ENCODE measurements around the gene AMDHD2.

Gene AMDHD2

DNA sequence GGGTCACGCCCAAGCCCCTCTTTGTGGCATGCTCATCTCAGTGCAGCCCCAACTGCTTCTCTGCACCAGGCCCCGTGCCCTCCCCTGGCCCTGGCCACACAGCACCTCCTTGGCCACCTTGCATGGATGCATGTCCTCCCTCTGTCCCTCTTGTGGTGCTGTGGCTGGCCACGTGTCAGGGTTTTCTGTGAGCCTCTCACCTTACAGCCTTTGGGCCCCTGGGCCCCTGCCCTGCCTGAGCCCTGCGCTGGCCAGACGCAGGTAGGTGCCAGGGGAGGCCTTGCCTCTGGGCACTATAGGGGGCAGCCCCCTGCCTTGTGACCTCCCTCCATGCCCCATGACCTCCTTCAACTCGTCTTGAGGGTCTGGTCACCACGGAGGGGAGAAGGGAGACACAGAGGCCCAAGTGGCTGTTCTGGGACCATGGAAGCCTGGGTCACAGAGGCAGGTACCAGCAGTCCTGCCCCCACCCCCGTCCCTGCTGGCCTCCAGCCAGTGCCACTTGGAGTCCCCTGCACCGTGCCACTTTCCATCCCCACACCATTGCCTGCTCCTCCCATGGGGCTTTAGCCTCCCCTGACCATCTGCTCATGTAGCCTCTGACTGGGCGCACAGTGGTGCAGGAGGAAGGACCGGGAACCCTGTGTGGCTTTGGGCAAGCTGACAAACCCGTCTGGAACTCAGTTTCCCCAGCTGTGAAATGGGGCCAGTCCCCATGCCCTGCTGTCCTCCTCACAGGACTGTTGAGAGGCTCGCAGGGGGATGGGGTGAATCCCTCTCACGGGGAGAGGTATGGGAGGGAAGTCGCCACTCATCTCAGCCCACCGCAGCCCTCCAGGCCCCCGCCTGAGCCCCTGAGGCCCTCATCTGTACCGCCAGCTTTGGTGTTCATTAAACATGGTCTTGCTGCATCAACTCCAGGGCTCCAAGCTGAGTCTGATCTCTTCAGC, 17.9 kb upstream of the AMDHD2 start:
- Histone ChIP-seq H3K27ac (ENCODE audit: low read depth, low read length) (no peak overlapping the region), H3K9ac (ENCODE audit: low read length) (no peak overlapping the region), H3K9me3 (ENCODE audit: low read length) (no peaks in the 10 kb centered on the region), H3K4me3 (ENCODE audit: low read depth in 1 of 2, low read length in 2 of 2) (peak overlapping the region in 1 of 2 donors; percentile 38), H3K4me1 (ENCODE audit: insufficient read depth, low read length) (peaks cover 17% of the 10 kb centered on the region), H3K36me3 (ENCODE audit: insufficient read depth, low read length) (peaks cover 10% of the 10 kb centered on the region), H3K27me3 (ENCODE audit: control insufficient read depth in 1 of 2, insufficient read depth in 2 of 2, low read length in 2 of 2) (no peaks in the 10 kb centered on the region)

DNA sequence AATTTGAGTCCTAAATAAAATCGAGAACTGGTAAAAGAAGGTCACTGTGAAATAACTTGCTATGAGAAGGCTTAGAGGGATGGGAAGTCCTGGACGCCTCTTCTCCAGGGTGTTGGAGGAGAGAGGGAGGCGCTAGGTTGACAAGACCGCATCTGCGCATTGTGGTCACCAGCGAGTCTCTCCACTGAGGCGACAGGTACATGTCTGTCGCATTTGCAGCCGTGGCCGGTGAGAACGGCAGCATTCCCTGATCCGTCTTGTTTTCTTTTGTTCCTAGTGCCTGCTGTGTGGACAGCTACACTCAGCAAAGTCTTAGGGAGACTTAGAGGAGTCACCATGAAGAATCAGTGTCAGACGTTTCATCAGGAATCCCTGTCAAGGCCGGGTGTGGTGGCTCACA, 14.5 kb upstream of the AMDHD2 start:
- H3K4me1 ChIP-seq (ENCODE audit: insufficient read depth, low read length), result peaks cover 17% of the 10 kb centered on the region
- H3K9me3 ChIP-seq (ENCODE audit: low read length), result no peaks in the 10 kb centered on the region
- H3K9ac ChIP-seq (ENCODE audit: low read length), result no peak overlapping the region
- no peaks in the 10 kb centered on the region for H3K36me3 ChIP-seq (ENCODE audit: insufficient read depth, low read length)
- no peak overlapping the region for H3K4me3 ChIP-seq (ENCODE audit: low read depth in 1 of 2, low read length in 2 of 2)
- H3K27me3 ChIP-seq (ENCODE audit: control insufficient read depth in 1 of 2, insufficient read depth in 2 of 2, low read length in 2 of 2), result no peaks in the 10 kb centered on the region
- no peak overlapping the region for H3K27ac ChIP-seq (ENCODE audit: low read depth, low read length)

DNA sequence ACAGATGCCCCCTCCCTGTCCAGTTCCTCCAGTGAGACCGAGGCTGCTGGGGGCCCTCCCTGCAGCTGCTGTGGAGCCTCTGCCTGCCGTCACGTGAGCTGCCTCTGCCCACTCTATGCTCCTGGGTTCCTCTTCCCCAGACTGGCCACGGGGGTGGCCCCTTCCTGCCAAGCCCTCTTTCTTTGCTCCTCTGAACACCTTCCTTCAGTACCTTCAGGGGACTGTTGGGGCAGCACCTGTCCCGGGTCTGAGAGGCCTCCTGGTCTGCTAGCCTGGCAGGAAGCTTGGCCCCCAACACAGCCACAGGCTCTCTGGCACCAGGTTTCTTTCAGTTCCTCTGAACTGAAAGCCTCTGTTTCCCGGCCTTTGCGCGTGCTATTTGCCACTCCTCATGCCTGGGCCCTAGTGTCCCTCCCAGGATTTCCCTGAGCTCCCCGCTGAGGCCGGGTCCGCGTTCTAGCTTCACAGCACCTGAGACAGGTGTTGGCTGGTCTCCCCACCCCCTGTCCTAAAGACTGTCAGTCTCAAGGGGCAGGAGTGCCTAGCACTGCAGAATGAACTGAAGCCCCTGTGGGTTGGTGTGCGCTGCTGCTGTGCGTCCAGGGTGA, 13.0 kb upstream of the AMDHD2 start:
- no peak overlapping the region for H3K4me3 ChIP-seq (ENCODE audit: low read depth in 1 of 2, low read length in 2 of 2)
- H3K27me3 ChIP-seq (ENCODE audit: control insufficient read depth in 1 of 2, insufficient read depth in 2 of 2, low read length in 2 of 2), result no peaks in the 10 kb centered on the region
- no peaks in the 10 kb centered on the region for H3K36me3 ChIP-seq (ENCODE audit: insufficient read depth, low read length)
- H3K27ac ChIP-seq (ENCODE audit: low read depth, low read length), result no peak overlapping the region
- no peak overlapping the region for H3K9ac ChIP-seq (ENCODE audit: low read length)
- no peaks in the 10 kb centered on the region for H3K9me3 ChIP-seq (ENCODE audit: low read length)
- peaks cover 20% of the 10 kb centered on the region for H3K4me1 ChIP-seq (ENCODE audit: insufficient read depth, low read length)

DNA sequence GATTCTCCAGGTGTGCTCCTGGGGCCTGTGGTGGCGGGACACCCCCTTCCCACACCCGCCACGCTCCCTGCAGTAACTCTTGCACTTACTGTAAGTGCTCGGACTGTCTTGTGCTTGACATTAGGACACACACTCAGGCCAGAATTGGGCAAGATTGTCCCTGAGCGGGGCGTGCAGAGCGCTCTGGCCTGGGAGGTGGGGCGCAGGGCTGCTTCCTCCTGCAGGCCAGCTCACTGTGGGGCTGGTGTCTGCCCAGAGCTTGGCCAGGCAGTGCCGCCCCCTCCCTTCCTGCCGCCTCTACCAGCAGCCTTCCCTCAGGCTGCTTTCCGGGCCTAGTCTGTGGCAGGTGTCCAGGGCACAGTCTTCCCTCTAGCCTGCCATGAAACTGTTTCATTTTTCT, 12.5 kb upstream of the AMDHD2 start:
- H3K27me3 ChIP-seq (ENCODE audit: control insufficient read depth in 1 of 2, insufficient read depth in 2 of 2, low read length in 2 of 2), result no peaks in the 10 kb centered on the region
- no peaks in the 10 kb centered on the region for H3K9me3 ChIP-seq (ENCODE audit: low read length)
- H3K4me1 ChIP-seq (ENCODE audit: insufficient read depth, low read length), result peaks cover 18% of the 10 kb centered on the region
- no peak overlapping the region for H3K4me3 ChIP-seq (ENCODE audit: low read depth in 1 of 2, low read length in 2 of 2)
- no peaks in the 10 kb centered on the region for H3K36me3 ChIP-seq (ENCODE audit: insufficient read depth, low read length)
- no peak overlapping the region for H3K9ac ChIP-seq (ENCODE audit: low read length)
- H3K27ac ChIP-seq (ENCODE audit: low read depth, low read length), result no peak overlapping the region

DNA sequence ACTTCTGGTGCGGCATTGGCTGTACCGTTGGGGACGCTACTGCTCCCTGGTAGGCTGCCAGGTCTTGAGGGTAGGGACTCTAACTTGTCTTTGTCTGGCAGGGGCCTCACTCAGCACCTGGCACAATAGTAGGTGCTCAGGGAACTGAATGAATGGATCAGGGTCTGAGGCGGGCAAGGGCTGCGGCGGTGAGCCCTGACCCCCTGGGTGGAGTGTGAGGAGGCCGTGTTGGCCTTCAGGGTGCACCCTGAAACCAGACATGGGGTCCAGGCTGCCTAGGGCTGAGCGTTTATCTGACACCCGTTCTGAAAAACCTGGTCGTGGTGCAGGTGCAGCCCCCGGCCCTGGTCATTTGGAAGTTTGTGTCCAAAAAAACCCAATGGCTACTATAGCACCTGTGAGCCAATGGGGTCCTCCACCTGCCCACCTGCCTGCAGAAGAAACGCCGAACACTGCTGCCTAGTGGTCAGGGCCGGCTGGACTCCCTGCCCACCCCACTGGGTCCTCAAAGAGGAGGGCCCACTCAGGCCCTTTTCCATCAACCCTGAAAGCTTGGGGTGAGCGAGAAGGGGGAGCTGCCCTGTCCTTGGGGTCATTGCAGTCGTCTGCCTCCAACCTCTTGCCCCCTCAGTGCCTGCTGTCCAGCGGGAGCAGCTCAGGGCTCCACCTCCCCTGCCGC, 11.3 kb upstream of the AMDHD2 start:
- H3K4me1 ChIP-seq (ENCODE audit: insufficient read depth, low read length), result peaks cover 21% of the 10 kb centered on the region
- H3K9ac ChIP-seq (ENCODE audit: low read length), result no peak overlapping the region

DNA sequence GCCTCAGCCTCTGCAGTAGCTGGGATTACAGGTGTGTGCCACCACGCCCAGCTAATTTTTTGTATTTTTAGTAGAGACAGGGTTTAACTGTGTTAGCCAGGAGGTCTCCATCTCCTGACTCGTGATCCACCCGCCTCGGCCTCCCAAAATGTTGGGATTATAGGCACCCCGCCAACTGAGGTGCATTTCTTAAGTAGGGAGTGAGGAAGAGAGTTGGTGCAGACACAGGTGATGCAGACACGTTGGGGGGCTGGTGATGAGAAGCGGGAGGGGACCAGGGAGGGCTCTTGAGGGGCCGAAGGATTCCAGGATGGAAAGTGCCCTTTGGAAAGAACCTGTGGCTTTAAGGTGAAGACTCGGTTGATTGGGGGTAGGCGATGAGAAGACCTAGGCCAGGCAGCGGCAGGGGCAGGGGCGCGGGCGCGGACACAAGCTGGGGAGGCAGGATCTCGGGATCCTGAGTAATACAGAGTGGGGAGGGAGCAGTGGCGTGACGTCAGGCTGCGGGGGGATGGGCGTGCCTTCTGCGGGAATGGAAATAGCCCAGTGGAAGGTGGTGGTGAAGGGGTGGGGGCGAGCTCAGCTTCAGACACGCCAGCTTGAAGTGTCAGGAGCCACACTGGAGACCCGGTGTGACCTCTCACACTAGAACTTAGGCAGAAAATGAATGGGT, 8.9 kb upstream of the AMDHD2 start:
- no peaks in the 10 kb centered on the region for H3K36me3 ChIP-seq (ENCODE audit: insufficient read depth, low read length)
- H3K27me3 ChIP-seq (ENCODE audit: control insufficient read depth in 1 of 2, insufficient read depth in 2 of 2, low read length in 2 of 2), result no peaks in the 10 kb centered on the region
- H3K4me1 ChIP-seq (ENCODE audit: insufficient read depth, low read length), result peaks cover 36% of the 10 kb centered on the region
- peak overlapping the region; percentile 44 for H3K9ac ChIP-seq (ENCODE audit: low read length)
- H3K27ac ChIP-seq (ENCODE audit: low read depth, low read length), result no peak overlapping the region
- H3K9me3 ChIP-seq (ENCODE audit: low read length), result no peaks in the 10 kb centered on the region
- H3K4me3 ChIP-seq (ENCODE audit: low read depth in 1 of 2, low read length in 2 of 2), result peak overlapping the region; percentile 31 to 49

More for the DNA sequence above, 11.3 kb upstream of the AMDHD2 start:
- no peaks in the 10 kb centered on the region for H3K36me3 ChIP-seq (ENCODE audit: insufficient read depth, low read length)
- H3K27me3 ChIP-seq (ENCODE audit: control insufficient read depth in 1 of 2, insufficient read depth in 2 of 2, low read length in 2 of 2), result no peaks in the 10 kb centered on the region
- no peak overlapping the region for H3K27ac ChIP-seq (ENCODE audit: low read depth, low read length)
- H3K9me3 ChIP-seq (ENCODE audit: low read length), result no peaks in the 10 kb centered on the region
- H3K4me3 ChIP-seq (ENCODE audit: low read depth in 1 of 2, low read length in 2 of 2), result no peak overlapping the region

DNA sequence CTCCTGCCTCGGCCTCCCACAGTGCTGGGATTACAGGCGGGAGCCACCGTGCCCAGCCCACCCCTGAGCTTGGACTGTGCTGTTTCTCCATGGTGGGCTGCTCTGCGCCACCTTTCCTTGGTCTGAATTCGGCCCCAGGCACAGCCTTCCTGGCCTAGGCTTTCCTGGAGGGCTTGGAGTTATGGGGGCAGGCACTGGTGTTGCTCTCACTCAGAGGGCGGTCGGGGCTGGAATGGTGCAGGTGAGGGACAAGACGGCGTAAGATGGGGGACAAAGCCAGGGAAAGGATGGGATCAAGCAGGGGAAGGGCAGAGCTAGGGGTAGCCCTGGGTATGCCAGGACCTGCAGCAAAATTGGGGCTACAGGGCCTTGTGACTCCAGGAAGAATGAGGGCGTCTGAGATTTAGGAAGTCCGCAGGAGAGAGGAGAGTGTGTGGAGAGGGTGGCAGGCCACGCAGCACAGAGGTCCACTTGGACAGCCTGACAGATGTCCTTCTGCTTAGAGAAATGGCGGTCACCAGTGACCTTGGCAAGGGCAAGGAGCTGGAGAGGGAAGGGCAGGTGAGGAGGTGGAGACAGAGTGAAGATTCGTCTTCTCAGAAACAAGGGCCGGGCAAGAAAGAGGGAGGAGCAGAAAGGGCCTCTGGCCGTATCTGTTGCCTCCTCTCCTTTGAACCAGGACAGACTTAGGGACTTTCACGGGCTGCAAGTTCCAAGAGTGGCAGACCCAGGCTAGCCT, 8.0 kb upstream of the AMDHD2 start:
- H3K27ac ChIP-seq (ENCODE audit: low read depth, low read length), result peak overlapping the region; percentile 90
- peak overlapping the region in 1 of 2 donors; percentile 49 for H3K4me3 ChIP-seq (ENCODE audit: low read depth in 1 of 2, low read length in 2 of 2)
- no peaks in the 10 kb centered on the region for H3K9me3 ChIP-seq (ENCODE audit: low read length)
- H3K36me3 ChIP-seq (ENCODE audit: insufficient read depth, low read length), result no peaks in the 10 kb centered on the region
- H3K27me3 ChIP-seq (ENCODE audit: control insufficient read depth in 1 of 2, insufficient read depth in 2 of 2, low read length in 2 of 2), result no peaks in the 10 kb centered on the region
- peak overlapping the region; percentile 44 for H3K9ac ChIP-seq (ENCODE audit: low read length)
- H3K4me1 ChIP-seq (ENCODE audit: insufficient read depth, low read length), result peaks cover 45% of the 10 kb centered on the region

DNA sequence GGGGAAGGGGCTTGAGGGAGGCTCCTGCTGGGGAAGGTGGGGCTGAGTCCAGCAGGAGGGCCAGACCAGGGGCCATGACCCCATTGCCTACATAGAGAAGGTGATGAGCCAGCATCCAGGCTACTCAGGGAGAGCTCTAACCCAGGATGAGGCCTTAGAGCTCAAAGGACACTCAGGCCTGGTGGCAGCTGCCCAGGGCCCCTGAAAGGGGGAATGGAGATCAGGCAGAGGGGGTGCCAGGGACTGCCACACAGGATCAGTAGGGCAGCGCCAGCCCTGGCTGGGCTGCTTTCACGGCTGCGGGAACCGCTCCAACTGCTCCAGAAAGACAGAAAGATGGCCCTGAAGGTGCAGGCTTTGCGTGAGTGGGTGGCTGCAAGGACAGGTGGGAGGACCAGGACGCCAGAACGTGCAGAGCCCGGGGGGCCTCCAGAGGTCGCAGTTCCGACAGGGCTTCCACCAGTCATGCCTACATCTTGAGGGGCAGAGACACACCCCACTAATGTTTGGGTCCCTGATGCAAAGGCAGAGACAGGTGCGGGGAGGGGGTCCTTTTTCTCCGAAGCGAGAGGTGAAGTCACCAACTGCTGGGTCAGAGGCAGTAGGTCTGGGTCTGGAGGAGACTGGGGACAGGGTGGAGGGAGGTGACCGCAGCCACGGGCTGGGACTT, 7.3 kb upstream of the AMDHD2 start:
- H3K27me3 ChIP-seq (ENCODE audit: control insufficient read depth in 1 of 2, insufficient read depth in 2 of 2, low read length in 2 of 2), result no peaks in the 10 kb centered on the region
- no peak overlapping the region for H3K9ac ChIP-seq (ENCODE audit: low read length)
- peak overlapping the region; percentile 49 to 95 for H3K4me3 ChIP-seq (ENCODE audit: low read depth in 1 of 2, low read length in 2 of 2)
- H3K9me3 ChIP-seq (ENCODE audit: low read length), result no peaks in the 10 kb centered on the region
- no peaks in the 10 kb centered on the region for H3K36me3 ChIP-seq (ENCODE audit: insufficient read depth, low read length)
- H3K4me1 ChIP-seq (ENCODE audit: insufficient read depth, low read length), result peaks cover 52% of the 10 kb centered on the region
- peak overlapping the region; percentile 90 for H3K27ac ChIP-seq (ENCODE audit: low read depth, low read length)

DNA sequence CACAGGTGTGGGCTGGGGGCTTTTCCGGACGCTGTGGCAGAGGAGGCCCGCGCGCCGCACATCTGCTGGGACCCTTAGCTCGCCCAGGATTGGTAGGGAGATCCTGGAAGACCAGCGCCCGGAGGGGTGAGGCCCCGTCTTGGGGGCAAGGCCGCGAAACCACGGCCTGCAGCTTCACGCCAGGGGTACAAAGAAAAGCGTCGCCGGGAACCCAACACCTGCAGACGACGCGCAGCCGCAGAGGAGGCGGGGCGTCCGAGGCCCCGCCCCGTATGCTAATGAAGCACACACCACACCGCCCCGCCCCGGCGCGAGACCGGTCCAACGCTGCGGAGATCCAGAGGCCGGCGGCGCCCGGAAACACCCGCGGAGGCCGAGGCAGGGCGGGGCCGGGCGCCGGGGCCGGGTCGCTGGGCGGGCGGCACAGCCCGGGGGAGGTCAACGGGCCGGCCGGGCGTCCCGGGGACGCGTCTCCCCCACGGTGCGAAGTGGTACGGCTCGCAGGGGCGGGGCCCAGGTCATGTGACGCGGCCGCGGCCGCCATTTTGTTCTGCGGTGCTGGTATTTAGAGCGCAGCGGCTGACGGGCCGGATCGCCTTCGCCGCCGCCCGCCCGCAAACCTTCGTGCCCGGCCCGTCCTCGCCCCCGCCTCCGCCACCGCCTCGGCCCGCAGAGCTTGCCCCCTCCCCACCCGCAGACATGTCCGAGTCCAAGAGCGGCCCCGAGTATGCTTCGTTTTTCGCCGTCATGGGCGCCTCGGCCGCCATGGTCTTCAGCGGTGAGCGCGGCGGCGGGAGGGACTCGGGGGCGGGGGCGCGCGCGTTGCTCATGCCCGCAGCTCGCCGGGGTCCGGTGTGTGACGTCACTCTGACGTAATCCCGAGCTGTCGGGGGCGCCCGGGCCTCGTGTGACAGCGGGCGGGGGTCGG, 6.5 kb upstream of the AMDHD2 start, which contains the start of gene ATP6V0C:
TSS of gene ATP6V0C (plus strand) at position 548 of the 928 bp plus-strand sequence. CDS start at position 700, 152 bp downstream.
- H3K4me1 ChIP-seq (ENCODE audit: insufficient read depth, low read length), result peaks cover 60% of the 10 kb centered on the region
- H3K9ac ChIP-seq (ENCODE audit: low read length), result peak within 1 kb of the TSS; percentile 99

More for the DNA sequence above, 6.5 kb upstream of the AMDHD2 start, which contains the start of gene ATP6V0C:
- H3K27me3 ChIP-seq (ENCODE audit: control insufficient read depth in 1 of 2, insufficient read depth in 2 of 2, low read length in 2 of 2), result no peaks in the 10 kb centered on the region
- no peaks in the 10 kb centered on the region for H3K36me3 ChIP-seq (ENCODE audit: insufficient read depth, low read length)
- peak within 1 kb of the TSS; percentile 90 to 95 for H3K4me3 ChIP-seq (ENCODE audit: low read depth in 1 of 2, low read length in 2 of 2)
- H3K9me3 ChIP-seq (ENCODE audit: low read length), result no peaks in the 10 kb centered on the region
- H3K27ac ChIP-seq (ENCODE audit: low read depth, low read length), result peak within 1 kb of the TSS; percentile 90
